SU-DHL-6 (cell line): ENCODE data around the gene HS6ST3.
"Not testable (repeated sequence)": the region's sequence is repeated elsewhere in the genome, so short reads cannot be mapped to it uniquely, and the experiment has no call there.

ENCODE experiments used
- H2AFZ ChIP-seq: fragments of 200-600 bp; sonication (generic); 2 replicates; pipeline ENCODE4 v1.6.1; 2014; ENCODE audit warnings: low read depth, mild to moderate bottlenecking, moderate library complexity, mixed read lengths, antibody characterized with exemption, low read length; ENCODE audit not compliant: severe bottlenecking
- H3F3A ChIP-seq: fragments of 200-600 bp; shearing (Covaris generic); 2 replicates; pipeline ENCODE4 v1.6.0; 2016; ENCODE audit warnings: antibody characterized with exemption, mild to moderate bottlenecking; ENCODE audit not compliant: insufficient read depth
- H3K27ac ChIP-seq: fragments of 200-600 bp; sonication (generic); 2 replicates; pipeline ENCODE4 v1.5.1; 2016; ENCODE audit warnings: low read depth, mild to moderate bottlenecking, low read length, moderate library complexity, mixed read lengths
- H3K27me3 ChIP-seq: fragments of 200-600 bp; sonication (generic), shearing (Covaris generic); 2 replicates; pipeline ENCODE4 v1.6.0; 2014; ENCODE audit warnings: mild to moderate bottlenecking, low read length
- H3K36me3 ChIP-seq: fragments of 200-600 bp; sonication (generic); 2 replicates; pipeline ENCODE4 v1.6.1; 2014; ENCODE audit warnings: mild to moderate bottlenecking, low read length, mixed read lengths
- H3K4me2 ChIP-seq: fragments of 300-600, 200-600 bp; shearing (Covaris generic), sonication (generic); 2 replicates; pipeline ENCODE4 v1.6.0; 2014; ENCODE audit warnings: low read length, low read depth, mild to moderate bottlenecking; ENCODE audit not compliant: poor library complexity, severe bottlenecking
- H3K4me3 ChIP-seq: fragments of 200-600 bp; sonication (generic); 2 replicates; pipeline ENCODE4 v1.5.1; 2014; ENCODE audit warnings: antibody characterized with exemption, low read length, mild to moderate bottlenecking, mixed read lengths; ENCODE audit not compliant: insufficient read depth, poor library complexity, severe bottlenecking
- H3K79me2 ChIP-seq: fragments of 200-600 bp; sonication (generic); 2 replicates; pipeline ENCODE4 v1.6.1; 2014; ENCODE audit warnings: mild to moderate bottlenecking, low read length, moderate library complexity; ENCODE audit not compliant: insufficient read depth
- H3K9ac ChIP-seq: fragments of 200-600 bp; sonication (generic); 2 replicates; pipeline ENCODE4 v1.7.0; 2014; ENCODE audit warnings: mild to moderate bottlenecking, low read length
- H3K9me2 ChIP-seq: fragments of 200-600 bp; sonication (generic); replicated peaks from 2 replicates; pipeline ENCODE4 v1.6.1; 2014; ENCODE audit warnings: low read length; ENCODE audit not compliant: insufficient read depth
- H3K9me3 ChIP-seq: fragments of 200-600 bp; sonication (generic); 2 replicates; pipeline ENCODE4 v1.6.1; 2014; ENCODE audit warnings: low read length, mixed read lengths; ENCODE audit not compliant: insufficient read depth
- H4K20me1 ChIP-seq: fragments of 200-600 bp; sonication (generic); 2 replicates; pipeline ENCODE4 v1.6.1; 2014; ENCODE audit warnings: low read depth, mild to moderate bottlenecking, antibody characterized with exemption, low read length, moderate library complexity, mixed read lengths
- EZH2phosphoT487 ChIP-seq: fragments of 200-600 bp; sonication (generic), shearing (Covaris generic); conservative IDR thresholded peaks from 2 replicates; pipeline ENCODE4 v1.6.1; 2018; ENCODE audit warnings: mild to moderate bottlenecking, antibody characterized with exemption, low read length, moderate library complexity, mixed read lengths
- TF ChIP-seq, protein P1 (sequence below): fragments of 200-600 bp; sonication (generic); IDR thresholded peaks from one replicate; pipeline ENCODE4 v1.5.1; 2017; ENCODE audit warnings: antibody characterized with exemption, mild to moderate bottlenecking, low read length, moderate library complexity; ENCODE audit not compliant: insufficient read depth, poor library complexity, severe bottlenecking

Gene HS6ST3

DNA sequence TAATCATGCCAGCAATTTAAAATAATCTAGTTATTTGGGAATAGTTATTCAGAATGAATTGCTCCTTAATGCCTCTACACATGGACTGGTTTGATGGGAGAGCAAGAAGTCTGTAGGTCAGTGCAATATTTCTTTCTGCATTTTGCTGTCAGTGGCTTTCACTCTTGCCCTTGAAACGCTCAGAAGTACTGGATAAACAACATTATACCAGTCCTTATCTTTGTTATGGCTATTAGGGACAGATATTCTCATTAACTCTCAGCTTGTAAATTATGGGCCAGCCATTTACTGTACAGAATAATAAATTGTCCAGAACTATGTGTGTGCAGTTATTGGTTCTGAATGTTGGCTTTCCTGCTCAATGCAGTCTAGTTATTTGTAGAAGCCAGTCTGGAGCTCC is 680.0 kb downstream of the HS6ST3 start:
- Histone ChIP-seq H3K79me2 (no peaks in the 10 kb centered on the region), H2AFZ (no peak overlapping the region), H3K36me3 (no peaks in the 10 kb centered on the region), H3K27me3 (no peaks in the 10 kb centered on the region), H3F3A (no peaks in the 10 kb centered on the region), H3K9me2 (no peaks in the 10 kb centered on the region), H3K4me2 (no peak overlapping the region), H3K27ac (no peak overlapping the region), H3K9ac (no peak overlapping the region), H4K20me1 (no peaks in the 10 kb centered on the region), H3K9me3 (no peaks in the 10 kb centered on the region), H3K4me3 (no peak overlapping the region)
- TF ChIP-seq, protein P1, sequence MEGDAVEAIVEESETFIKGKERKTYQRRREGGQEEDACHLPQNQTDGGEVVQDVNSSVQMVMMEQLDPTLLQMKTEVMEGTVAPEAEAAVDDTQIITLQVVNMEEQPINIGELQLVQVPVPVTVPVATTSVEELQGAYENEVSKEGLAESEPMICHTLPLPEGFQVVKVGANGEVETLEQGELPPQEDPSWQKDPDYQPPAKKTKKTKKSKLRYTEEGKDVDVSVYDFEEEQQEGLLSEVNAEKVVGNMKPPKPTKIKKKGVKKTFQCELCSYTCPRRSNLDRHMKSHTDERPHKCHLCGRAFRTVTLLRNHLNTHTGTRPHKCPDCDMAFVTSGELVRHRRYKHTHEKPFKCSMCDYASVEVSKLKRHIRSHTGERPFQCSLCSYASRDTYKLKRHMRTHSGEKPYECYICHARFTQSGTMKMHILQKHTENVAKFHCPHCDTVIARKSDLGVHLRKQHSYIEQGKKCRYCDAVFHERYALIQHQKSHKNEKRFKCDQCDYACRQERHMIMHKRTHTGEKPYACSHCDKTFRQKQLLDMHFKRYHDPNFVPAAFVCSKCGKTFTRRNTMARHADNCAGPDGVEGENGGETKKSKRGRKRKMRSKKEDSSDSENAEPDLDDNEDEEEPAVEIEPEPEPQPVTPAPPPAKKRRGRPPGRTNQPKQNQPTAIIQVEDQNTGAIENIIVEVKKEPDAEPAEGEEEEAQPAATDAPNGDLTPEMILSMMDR: no peak
- no peak for TF ChIP-seq EZH2phosphoT487

DNA sequence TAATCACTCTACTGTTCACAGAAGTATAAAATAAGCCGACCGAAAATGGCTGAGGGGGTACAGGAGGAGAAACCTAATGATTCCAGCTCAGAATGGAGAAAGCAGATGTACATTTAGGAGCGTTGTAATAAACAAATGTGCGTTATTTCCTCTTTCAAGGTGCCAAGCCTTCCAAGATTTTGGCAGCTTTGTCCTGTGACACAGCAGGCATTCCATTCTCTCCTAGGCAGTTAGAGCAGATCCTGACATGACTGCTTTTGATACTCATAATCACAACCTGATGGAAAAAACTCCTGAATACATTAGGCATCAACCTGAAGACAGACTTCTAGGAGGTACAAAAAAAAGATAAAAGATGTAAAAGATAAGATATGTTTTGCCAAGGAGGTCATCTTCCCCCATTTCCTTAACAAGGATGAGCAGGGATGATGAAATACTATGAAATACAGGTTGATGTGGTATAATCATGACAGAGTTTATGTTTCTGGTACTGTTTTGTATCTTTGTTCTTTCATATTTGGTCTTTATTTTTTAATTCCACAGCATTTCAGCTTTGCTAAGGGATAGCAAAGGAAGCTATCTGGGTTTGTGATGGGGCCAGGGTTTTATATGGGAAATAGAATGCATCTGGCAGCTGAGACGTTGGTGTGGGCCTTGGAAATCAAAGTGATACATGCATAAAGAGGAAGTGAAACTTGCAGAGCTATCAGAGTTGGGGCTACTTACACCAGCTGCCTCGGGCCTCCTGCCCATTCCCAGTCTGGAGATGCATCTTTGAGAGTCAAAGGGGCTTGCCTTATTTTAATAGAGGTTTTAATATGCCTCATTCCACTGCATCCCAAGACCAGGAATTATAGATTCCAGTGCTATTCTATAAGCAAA is 681.8 kb downstream of the HS6ST3 start:
- Histone ChIP-seq H3K27me3 (no peaks in the 10 kb centered on the region), H3K4me2 (no peak overlapping the region), H3K4me3 (no peak overlapping the region), H3K9ac (no peak overlapping the region), H3K36me3 (no peaks in the 10 kb centered on the region), H2AFZ (no peak overlapping the region), H3K27ac (no peak overlapping the region), H3K9me2 (no peaks in the 10 kb centered on the region), H3F3A (no peaks in the 10 kb centered on the region), H3K79me2 (no peaks in the 10 kb centered on the region), H4K20me1 (no peaks in the 10 kb centered on the region), H3K9me3 (no peaks in the 10 kb centered on the region)
- TF ChIP-seq, protein P1: no peak
- no peak for TF ChIP-seq EZH2phosphoT487

DNA sequence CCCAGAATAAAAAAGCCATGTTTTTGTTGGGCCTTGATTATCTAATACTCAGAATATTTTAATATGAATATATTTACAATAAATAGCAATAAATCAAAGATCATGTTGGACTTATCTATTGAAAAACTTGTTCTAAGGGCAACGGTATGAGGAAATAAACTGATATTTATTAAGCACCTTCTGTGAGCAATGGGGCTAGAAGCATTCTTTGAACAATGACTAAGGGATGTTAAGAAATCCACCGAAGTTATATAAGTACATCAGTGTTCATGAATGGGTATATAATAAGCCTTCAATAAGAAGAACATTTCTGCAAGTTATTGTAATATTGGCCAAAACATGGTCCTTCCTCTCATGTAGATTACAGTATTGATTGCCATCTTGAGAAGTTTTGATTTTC is 682.5 kb downstream of the HS6ST3 start:
- H3K4me3 ChIP-seq: no peak overlapping the region
- H3K36me3 ChIP-seq: no peaks in the 10 kb centered on the region
- H3K9ac ChIP-seq: no peak overlapping the region
- no peak overlapping the region for H3K4me2 ChIP-seq
- no peaks in the 10 kb centered on the region for H3K79me2 ChIP-seq
- no peaks in the 10 kb centered on the region for H3K27me3 ChIP-seq
- no peaks in the 10 kb centered on the region for H3K9me3 ChIP-seq
- no peaks in the 10 kb centered on the region for H4K20me1 ChIP-seq
- no peak overlapping the region for H3K27ac ChIP-seq
- H3F3A ChIP-seq: no peaks in the 10 kb centered on the region
- no peak for TF ChIP-seq EZH2phosphoT487
- TF ChIP-seq, protein P1: no peak
- H2AFZ ChIP-seq: no peak overlapping the region
- H3K9me2 ChIP-seq: no peaks in the 10 kb centered on the region

DNA sequence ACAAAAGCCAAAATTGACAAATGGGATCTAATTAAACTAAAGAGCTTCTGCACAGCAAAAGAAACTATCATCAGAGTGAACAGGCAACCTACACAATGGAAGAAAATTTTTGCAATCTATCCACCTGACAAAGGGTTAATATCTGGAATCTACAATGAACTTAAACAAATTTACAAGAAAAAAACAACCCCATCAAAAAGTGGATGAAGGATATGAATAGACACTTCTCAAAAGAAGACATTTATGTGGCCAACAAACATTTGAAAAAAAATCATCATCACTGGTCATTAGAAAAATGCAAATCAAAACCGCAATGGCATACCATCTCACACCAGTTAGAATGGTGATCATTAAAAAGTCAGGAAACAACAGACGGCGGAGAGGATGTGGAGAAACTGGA is 688.4 kb downstream of the HS6ST3 start:
- H3K4me2 ChIP-seq, H2AFZ ChIP-seq, H3F3A ChIP-seq, H3K9me3 ChIP-seq, H3K9ac ChIP-seq, H4K20me1 ChIP-seq, H3K9me2 ChIP-seq, H3K4me3 ChIP-seq, H3K27me3 ChIP-seq, H3K27ac ChIP-seq, H3K36me3 ChIP-seq, H3K79me2 ChIP-seq: not testable (repeated sequence)
